OCI-M1 (cell line): Measurements from ENCODE around the gene POGK.
A peak's percentile ranks its signal among the peaks of the same experiment; 100 is the strongest.
"Not testable (repeated sequence)": the region's sequence is repeated elsewhere in the genome, so short reads cannot be mapped to it uniquely, and the experiment has no call there.

Experiments
- DNase-seq: peaks from one replicate; lab custom pipeline; 2025; lab: John Stamatoyannopoulos, UW

POGK gene, protein sequence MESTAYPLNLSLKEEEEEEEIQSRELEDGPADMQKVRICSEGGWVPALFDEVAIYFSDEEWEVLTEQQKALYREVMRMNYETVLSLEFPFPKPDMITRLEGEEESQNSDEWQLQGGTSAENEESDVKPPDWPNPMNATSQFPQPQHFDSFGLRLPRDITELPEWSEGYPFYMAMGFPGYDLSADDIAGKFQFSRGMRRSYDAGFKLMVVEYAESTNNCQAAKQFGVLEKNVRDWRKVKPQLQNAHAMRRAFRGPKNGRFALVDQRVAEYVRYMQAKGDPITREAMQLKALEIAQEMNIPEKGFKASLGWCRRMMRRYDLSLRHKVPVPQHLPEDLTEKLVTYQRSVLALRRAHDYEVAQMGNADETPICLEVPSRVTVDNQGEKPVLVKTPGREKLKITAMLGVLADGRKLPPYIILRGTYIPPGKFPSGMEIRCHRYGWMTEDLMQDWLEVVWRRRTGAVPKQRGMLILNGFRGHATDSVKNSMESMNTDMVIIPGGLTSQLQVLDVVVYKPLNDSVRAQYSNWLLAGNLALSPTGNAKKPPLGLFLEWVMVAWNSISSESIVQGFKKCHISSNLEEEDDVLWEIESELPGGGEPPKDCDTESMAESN

DNA sequence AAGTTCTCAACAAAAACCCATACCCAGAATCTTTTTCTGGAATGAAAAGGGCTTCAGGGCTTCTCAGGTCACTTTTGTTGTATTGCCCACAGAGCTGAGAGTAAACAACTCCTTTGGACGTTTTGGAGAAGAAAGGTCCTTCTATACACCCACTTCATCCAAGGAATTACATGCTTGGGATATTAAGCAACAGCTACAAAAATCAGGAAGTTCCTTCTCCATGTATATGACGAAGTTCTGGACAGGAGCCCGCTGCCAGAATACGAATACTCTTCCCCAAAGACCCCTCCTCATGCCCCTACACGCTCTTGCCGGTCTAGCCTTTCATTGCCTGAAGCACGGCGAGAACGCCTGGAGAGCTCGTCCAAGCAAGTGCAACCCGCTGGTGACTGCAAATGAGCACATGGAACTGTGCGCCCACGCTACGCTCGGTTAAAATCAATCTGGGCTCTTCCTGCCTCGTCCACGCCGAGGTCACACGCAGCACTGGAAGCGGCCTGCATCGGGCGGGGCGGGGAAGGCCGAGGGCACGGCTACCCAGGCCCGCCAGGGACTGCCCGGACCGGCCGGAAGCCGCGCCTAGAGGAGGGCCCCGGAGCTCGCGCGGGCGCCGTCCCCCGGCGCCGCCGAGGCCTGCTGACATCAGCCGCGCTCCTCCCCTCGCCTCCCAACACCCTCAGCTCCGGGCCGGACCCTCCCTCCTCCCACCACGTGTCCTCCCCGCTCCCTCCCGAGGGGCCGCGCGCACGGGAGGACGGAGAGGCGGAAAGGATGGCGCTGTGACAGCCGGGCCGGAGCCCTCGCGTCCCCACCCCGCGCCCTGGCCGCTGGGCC lies at the start of gene POGK:
Gene POGK, plus strand, starts transcription at position 710 of the 834 bp plus-strand sequence. CDS start 1,482 bp downstream, outside the sequence.
- peak; percentile 95 for DNase-seq

DNA sequence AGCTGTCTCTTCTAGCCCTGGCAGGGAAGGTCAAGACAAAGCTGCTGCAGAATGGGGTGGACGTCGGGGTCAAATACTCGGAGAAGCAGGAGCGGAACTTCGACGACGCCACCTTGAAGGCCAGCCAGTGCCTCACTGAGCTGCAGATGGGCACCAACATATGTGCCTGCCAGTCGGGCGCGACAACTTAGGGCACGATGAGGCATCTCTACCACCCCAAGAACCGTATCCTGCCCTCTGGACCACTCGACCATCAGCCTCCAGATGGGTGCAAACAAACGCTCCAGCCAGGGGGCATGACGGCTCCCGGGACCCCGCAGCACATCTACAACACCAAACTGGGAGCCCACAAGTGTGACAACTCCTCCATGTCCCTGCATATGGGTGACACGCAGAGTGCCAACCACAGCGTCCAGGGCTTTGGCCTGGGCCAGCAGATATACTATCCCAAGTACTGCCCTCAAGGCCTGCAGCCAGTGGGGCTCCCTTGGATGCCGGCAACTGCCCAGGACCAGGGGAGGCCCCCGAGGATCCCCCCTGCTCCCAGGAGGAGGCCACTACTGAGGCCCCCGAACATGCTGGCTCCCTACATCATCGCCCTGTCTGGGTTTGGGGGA lies 42.5 kb upstream of the POGK start:
- no peak for DNase-seq

DNA sequence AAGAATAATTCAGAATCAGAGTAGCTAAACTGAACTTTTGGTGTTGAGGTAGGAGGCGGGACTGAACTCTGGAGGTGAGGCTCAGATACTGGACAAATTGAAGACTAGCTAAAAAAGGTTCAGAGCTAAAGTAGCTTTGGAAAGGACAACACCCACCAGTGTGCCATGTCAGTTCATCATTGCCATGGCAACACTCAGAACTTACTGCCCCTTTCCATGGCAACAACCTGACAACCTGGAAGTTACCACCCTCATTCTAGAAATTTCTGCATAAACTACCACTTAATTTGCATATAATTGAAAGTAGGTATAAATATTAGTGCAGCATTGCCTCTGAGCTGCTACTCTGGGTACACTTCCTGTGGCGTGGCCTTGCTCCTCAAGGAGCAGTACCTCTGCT lies 30.3 kb upstream of the POGK start:
- no peak for DNase-seq

DNA sequence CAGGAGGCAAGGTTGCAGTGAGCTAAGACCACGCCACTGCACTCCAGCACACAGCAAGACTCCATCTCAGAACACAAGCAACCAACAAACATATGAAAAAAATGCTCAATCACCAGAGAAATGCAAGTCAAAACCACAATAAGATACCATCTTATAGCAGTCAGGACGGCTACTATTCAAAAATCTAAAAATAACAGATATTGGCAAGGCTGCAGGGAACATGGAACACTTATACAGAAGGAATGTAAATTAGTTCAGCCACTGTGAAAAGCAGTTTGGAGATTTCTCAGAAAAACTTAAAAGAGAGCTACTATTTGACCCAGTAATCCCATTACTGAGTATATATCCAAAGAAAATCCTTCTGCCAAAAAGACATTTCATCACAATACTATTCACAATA lies 27.6 kb upstream of the POGK start:
- peak; percentile 49 for DNase-seq

DNA sequence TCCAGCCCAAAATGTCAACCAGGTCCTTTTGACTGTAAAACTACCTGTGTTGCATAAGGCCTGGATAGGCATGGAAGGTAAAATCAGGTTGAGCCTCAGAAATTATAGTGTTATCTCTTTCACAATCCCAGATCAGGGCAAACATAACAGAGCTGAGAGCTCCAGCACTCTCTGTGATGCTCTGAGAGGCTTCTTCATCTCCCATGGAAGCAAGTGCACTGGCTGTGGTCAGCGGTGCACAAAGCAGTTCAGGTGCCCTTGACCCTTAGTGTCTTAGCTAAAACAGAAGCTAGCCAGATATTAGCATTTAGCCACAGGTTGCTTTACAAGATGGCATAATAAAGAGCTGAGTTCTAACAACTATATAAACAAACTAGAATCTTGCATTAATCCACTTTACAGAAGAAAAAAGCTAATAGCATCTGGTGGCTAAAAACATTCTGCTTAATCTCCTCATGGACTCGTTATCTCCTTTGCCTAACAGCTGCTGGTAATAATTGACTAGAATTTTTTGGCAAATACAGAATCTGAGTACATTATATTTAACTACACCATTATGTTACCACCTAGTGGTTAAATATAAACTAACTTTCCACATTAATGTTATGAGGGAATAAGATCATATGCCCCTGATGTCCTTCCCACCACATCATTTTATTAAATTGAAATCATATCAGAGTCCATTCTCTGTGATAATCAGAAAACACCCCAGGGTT lies 25.6 kb upstream of the POGK start:
- DNase-seq = peak; percentile 40

DNA sequence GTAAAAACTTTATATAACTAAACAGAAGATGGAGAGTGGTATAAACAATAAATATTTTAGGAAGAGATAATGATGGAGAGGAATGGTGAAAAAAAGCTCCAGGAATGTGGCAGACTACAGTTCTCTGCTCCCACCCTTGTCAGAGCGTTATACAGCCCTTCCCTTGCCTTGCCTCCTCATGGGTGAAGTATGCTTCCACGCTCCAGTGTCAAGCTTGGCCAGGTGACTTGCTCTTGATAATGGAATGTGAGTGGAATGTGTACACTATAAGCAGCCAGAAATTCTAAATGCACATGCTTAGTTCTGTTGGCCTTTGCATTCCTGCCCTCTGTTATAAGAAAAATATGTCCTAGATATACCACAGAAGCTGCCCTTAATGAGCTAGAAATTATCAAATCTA lies 24.7 kb upstream of the POGK start:
- no peak for DNase-seq

DNA sequence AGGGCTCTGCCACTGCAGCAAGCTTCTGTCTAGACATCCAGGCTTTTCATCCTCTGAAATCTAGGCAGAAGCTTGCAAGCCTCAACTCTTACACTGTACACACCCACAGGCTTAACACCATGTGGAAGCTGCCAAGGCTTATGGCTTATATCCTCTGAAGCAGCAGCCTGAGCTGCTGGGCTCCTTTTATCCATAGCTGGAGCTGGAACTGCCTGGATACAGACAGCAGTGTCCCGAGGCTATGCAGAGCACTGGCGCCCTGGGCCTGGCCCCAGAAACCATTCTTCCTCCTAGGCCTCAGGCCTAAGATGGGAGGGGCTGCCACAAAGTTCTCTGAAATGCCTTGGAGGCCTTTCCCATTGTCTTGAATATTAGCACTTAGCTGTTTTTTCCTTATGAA lies 19.3 kb upstream of the POGK start:
- DNase-seq = no peak

DNA sequence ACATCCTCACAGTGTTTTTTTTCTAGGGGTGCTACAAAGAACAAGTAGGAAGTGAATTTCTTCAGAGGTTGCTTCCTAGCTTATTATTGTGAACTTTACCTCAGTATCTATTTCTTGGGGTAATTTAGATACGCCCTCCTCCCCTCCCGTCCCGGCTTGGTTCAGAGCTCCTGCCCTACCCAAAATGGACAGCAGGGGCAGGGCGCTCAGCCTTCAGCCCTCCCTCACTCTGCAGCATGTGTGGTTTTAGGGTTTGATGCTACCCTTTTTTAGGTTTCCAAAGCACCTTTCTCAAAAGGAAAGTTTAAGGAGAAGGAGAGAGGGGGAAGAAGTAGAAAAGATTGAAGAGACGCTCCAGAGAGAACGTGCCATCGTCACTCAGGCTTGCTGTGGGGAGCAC lies 16.9 kb upstream of the POGK start:
- no peak for DNase-seq

DNA sequence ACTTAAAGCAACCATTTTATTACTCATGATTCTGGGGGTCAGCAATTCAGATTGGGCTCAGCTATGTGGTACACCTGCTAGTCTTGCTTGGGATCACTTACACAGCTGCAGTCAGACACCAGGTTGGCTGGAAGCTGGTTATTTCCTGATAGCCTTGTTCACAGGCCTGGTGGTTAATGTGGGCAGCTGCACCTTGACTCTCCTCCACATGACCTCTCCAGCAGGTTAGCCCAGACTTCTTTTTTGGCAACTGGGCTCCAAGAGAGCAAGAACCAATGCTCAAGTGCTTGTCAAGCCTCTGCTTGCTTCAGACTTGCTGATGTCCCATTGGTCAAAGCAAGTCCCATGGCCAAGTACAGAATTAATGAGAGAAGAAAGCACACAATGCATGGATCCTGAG lies 11.8 kb upstream of the POGK start:
- DNase-seq = no peak

DNA sequence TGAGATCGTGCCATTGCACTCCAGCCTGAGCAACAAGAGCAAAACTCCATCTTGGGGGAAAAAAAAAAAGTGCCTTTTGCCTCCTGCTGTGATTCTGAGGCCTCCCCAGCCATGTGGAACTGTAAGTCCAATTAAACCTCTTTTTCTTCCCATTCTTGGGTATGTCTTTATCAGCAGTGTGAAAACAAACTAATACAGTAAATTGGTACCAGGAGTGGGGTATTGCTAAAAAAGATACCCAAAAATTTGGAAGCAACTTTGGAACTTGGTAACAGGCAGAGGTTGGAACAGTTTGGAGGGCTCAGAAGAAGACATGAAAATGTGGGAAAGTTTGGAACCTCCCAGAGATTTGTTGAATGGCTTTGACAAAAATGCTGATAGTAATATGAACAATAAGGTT lies 9.5 kb upstream of the POGK start:
- not testable (repeated sequence) for DNase-seq

DNA sequence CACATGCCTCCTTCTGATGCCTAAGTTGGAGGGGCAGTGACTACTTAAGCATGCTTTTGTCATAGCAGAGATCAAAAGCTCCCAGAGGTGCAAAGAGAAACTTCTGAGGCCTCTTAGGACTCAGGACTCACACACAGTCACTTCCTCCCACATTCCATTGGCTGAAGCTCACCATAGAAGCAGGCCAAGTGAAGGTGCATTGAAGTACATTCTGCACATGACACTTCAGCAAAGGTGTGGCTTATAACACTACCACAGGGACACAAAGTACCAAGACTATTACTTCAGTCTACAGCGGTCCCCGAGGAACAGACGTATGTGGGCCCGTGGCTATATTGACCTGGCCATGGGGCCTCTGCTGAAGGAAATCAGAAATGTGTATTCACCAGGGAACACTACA lies 2.5 kb upstream of the POGK start:
- no peak for DNase-seq

DNA sequence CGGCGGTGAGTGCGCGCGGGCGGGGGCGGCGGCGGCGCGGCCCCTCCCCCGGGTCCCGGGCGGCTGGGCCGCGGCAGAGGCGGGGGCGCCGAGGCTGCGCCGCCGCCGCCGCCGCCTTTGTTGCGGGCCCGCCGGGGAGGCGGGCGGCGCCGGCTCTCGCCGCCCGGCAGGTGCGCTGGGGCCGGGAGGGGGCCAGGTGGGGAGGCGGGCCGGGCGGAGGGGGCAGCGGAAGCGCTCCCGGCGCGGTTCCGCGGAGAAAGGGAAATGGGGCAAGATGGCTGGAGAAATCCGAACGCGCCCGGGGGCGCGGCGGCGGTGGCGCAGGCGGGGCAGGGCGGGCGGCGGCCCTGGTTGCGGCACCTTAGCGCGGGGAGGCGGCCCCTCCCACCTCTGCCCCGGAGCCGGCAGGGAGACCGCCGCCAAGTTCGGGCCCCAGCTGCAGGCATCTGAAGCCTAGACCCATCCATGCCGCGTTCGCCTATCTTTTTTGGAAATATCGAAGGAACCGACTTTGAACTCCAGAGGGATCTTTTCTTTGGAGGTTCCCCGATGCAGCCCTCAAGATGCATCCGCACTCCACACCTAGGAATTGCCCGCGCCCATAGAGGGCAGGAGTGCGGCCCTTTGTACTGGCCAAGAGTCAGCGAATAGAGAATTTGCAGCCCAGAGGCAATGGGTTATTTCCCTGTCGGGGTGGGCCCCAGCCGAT lies 479 bp downstream of the POGK start:
- peak; percentile 78 for DNase-seq

DNA sequence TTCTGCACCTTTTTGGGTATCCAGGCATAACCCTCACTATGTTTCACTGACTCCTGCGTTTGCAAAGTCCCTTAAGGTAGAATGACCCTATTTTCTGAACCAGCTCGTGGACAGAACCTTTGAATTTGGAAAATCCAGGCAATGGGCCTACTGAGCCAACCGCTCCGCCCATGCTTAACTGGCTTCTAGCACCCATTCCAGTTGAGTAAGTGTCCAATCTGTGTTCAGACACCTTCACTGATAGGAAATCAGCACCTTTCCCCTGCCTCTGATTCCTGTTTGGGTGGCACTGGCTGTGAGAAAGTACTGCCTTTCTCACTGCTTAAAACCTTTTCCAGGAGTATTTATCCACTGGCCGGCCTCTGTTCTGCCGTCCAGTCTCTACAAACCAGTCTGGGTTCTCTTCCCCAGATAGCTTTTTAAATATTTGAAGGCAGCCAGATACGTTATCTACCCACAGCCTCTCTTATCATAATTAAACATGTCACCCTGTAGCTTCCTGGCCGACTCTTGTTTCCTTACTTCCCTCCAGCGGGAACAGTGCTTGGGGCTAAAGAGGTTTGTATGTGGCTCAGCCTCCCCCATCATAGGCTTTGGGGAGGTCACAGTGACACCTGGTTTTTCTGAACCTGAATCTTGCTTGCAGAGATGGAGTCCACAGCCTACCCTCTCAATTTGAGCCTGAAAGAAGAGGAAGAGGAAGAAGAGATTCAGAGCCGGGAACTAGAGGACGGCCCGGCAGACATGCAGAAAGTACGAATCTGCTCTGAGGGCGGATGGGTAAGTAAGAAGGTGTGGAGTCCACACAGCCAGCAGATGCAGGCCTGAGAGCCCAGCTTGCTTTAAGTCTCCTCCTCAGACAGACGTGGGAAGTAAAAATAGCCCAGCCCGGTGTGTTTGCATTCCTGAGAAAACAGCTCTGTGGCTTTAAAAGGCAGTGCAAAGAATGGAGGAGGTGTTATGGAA lies 1.3 kb downstream of the POGK start:
- DNase-seq = peak; percentile 91

DNA sequence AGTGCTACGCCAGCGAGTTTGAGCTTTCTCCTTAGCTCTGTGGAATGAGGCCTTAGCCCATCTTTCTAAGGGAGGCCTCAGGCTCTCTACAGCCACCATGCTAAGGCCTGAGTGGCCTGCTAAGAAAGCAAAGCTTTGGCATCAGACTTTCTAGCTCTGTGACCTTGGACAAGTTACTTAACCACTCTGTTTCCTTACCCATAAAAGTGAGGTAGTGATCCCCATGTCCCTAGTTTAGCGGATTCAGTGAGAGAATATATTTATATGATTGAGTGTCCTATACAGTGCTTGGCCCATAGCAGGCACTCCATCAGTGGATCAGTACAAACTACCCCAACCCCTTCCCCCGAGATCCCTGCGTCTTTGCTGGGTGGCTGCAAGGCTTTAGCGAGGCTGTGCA lies 4.0 kb downstream of the POGK start:
- DNase-seq = no peak

DNA sequence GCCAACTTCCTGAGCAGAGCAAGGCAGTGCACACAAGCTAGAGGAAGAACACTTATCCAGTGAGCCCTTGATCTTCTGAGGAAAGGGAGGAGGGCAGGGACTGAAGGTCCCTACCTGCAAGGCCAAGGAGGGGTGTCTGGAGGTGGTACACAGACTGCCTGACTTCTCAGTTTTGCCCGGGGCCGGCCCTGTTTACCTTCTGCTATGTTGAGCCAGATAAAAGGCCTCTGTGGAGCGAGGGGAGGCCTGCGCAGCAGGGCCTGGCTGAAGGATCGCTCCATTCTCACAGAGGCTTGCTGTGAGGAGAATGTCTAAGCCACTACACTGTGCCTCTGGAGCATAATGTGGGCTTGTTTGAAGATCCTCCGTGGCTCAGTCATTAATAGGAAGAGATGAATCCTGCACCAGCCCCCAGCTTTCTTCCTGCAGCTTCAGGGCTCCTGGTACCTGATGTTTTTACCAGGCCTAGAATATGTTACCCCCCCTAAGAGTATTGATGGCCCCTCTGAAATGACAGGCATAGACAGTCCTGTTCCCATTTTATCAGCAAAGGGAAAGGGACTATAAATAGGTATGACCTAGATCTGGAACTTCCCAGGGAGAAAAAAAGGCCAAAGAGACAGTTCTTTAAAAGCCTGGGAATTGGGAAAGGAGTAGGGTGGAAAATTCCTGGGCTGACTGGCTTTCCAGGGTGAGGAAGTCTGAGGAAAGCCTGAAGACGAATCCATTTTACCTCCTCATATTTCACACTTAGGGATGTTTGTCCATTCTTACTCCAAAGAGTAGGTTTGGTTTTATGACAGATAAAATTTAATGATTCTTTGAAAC lies 4.7 kb downstream of the POGK start:
- DNase-seq = no peak

DNA sequence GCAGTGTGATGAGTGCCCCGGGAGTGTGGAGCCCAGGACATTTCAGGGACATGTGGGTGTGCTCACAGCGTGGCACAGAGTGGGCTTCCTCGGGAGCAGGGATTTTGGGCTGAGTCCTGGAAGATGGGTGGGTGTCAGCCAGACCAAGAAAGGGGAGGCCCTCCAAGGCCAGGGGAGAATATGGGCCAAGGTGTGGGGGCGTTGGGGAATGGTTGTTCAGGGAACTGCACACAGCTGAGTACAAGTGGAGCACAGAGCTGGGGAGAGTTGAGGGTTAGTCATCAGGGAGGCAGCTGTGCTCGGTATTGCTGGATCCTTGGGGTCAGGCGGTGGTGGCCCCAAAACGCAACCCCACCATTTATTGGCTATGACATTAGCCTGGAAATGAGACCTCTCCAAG lies 5.5 kb downstream of the POGK start:
- no peak for DNase-seq

DNA sequence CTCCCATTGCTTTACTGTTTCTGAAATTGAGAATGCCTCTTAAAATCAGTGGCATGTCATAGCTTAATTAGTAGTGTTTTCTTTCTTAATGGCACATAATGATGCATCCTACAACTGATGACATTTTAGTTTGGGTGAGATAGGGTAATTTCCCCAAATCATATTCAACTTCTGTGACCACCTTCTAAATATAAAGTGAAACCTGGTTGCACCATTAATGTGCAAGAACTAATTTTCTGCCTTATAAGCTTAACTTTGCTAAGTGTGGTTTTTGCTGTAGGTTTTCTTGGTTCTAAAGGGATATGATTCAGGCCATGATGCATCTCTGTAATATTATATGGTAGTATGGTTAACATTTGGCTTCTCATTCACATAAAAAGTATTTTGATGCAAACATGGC lies 8.9 kb downstream of the POGK start:
- no peak for DNase-seq

DNA sequence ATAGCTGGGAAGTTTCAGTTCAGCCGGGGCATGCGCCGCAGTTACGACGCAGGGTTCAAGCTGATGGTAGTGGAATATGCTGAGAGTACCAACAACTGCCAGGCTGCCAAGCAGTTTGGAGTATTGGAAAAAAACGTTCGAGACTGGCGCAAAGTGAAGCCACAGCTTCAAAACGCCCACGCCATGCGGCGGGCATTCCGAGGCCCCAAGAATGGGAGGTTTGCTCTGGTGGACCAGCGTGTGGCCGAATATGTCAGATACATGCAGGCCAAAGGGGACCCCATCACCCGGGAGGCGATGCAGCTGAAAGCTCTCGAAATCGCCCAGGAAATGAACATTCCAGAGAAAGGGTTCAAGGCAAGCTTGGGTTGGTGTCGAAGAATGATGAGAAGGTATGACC lies 9.9 kb downstream of the POGK start:
- no peak for DNase-seq

DNA sequence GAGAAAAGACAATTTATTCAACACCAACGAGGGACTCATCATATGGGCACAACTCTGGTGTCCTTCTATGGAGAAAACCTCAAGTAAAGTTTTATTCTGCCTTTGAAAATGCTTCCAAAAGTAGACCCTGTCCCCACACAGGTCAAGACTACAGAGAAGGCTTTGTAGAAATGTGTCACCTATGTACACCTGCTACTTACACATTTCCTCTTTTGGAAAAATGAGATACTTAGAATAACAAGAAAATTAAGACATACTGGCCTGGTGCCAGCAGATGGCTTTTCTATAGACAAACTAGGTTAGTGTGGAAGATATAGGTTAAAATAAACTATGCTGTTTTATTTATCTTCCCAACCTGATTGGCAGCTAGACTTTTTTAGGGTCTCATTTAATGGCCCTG lies 13.6 kb downstream of the POGK start:
- DNase-seq = peak; percentile 28
